HG02852 (cell line): Measurements from ENCODE around the gene ETS1.

Source experiments
- ATAC-seq: cut with Tn5 transposase; IDR thresholded peaks from one replicate; pipeline ENCODE4 v1.9.1; 2021; ENCODE audit warnings: mild to moderate bottlenecking, moderate library complexity; ENCODE audit not compliant: unreplicated experiment

Gene ETS1

DNA sequence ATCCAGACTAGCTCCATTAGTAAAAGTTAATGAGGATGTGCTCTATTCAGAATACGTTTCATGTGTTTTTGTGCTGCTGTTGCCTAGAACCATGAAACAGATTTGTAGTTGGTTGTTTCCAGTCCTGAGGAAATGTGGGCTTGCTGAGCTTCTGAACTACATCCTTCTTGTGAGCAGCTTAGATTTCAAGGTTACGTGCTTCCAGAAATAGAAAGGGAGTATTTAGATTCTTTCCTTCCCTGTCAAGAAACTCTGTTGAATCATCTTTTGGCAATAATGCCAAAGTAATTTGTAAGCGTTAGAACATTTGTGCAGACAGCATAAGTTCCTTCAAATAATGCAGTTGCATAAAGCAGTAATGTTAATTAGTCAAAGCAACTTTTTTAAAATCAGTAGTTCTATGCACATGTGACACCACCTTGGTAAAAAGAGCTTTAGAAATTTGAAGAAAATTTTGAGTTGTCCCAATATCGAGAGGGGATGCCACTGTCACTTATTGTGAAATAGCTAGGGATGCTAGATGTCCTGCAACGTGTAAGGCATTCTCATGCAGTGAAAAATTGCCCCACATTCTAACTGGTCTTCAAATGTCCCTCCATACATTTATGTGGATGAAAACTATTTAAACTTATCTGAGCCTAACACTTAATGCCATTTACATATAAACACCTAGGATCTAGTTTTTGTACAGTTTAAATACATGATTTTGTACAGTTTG lies 169.6 kb downstream of the ETS1 start:
- ATAC-seq, result no peak

DNA sequence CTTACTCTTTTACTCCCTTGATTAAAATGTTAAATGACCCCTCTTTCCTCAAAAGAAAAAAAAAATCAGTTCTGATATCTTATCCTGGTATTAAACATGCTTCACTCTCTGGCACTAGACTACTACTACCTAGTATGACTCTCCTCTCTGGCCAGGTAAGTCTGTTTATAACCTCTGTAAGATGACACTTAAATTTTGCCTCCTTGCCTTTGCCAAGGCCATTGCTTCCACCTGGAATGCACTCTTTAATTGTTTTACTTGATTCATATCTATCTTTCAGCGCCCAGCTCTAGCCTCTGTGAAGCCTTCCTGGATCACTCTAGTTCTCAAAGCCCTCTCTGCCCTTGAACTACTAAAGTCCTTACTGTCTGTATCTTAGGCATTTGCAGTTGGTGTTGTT lies 170.4 kb downstream of the ETS1 start:
- no peak for ATAC-seq

GRCh38 chr11:128415539-128415938 lies 171.8 kb downstream of the ETS1 start:
- ATAC-seq, result peak; percentile 49

- ATAC-seq, result peak; percentile 74
Measured at GRCh38 chr11:128412847-128413791, 174.2 kb downstream of the ETS1 start.

DNA sequence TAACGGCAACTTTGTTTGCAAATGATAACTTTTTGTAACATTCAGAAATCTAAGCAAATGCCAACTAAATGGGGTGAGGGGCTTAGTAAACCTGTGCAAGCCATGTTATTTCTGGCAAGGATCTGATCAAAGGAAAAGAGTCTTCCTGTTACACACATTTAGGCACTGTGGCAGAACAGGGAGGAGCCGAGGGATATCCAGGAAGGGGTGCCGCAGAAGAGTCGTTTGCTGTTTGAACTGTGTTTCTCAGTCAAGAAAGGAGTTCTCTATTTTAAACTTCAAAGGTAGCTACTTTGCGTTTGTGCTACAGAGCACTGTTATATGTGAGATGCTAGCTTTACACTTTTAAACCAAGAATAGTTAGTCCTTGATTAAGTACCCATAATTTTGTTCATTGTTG lies 175.5 kb downstream of the ETS1 start:
- ATAC-seq, result no peak

DNA sequence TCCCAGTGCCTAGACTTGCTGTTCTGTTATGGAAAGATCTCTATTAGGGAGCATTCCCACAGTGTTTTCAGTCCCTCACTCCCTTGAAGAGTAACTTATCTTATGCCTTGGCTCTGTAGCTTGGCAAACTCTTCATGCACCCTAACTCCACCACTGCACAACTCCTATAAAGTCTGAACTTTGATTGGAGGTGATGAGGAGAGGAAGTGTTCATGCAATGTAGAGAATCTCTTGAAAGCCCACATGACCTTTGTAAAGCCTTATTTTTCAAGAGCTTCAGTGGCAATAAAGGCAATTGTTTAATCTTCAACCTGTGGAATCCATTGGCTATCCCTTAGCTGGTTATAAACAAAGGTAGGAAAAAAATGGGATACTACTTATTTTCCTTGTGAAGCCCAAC lies 176.2 kb downstream of the ETS1 start:
- no peak for ATAC-seq

GRCh38 chr11:128409476-128409875 lies 177.9 kb downstream of the ETS1 start:
- no peak for ATAC-seq
